Liver (tissue), 9 donors: Measurements from ENCODE around the gene PIP4K2C. TPM values are rescaled to one million over a fixed set of nuclear protein-coding genes. Genes with fewer than 3 reads are reported as not detected.

Source experiments
- DNase-seq: peaks from one replicate; pipeline ENCODE4 v3.0.0-alpha.2; 2017; ENCODE audit warnings: low spot score
- H3K27ac ChIP-seq, 2 donors: one replicate each; pipeline ENCODE4 v1.7.0; 2013; ENCODE audit warnings: inconsistent platforms in 2 of 2, low read length in 2 of 2, control low read depth in 1 of 2, low read depth in 1 of 2, mild to moderate bottlenecking in 1 of 2
- H3K27me3 ChIP-seq, 4 donors: one replicate each; pipeline versions ENCODE4 v1.6.1 to v1.7.0; 2013; ENCODE audit warnings: low read length in 3 of 4, inconsistent platforms in 1 of 4, mild to moderate bottlenecking in 1 of 4, moderate library complexity in 1 of 4; ENCODE audit not compliant: control insufficient read depth in 4 of 4, insufficient read depth in 4 of 4
- H3K36me3 ChIP-seq, 4 donors: one replicate each; pipeline versions ENCODE4 v1.6.1 to v1.7.0; 2013; ENCODE audit warnings: low read length in 3 of 4, mild to moderate bottlenecking in 3 of 4, low read depth in 1 of 4, moderate library complexity in 1 of 4; ENCODE audit not compliant: control insufficient read depth in 4 of 4, insufficient read depth in 3 of 4
- H3K4me1 ChIP-seq, 4 donors: one replicate each; pipeline versions ENCODE4 v1.6.1 to v1.7.0; 2013; ENCODE audit warnings: low read length in 3 of 4, mild to moderate bottlenecking in 3 of 4, moderate library complexity in 1 of 4; ENCODE audit not compliant: control insufficient read depth in 4 of 4, insufficient read depth in 4 of 4
- H3K4me3 ChIP-seq, 3 donors: one replicate each; pipeline versions ENCODE4 v1.6.1 to v1.7.0; 2013; ENCODE audit warnings: low read length in 3 of 3, control low read depth in 1 of 3, low read depth in 1 of 3, mild to moderate bottlenecking in 1 of 3
- H3K9ac ChIP-seq, 2 donors: one replicate each; pipeline ENCODE4 v1.7.0; 2013; ENCODE audit warnings: low read length in 2 of 2, mild to moderate bottlenecking in 2 of 2, moderate library complexity in 2 of 2, control low read depth in 1 of 2, low read depth in 1 of 2
- H3K9me3 ChIP-seq, 4 donors: one replicate each; pipeline versions ENCODE4 v1.6.1 to v1.7.0; 2013; ENCODE audit warnings: low read length in 3 of 4; ENCODE audit not compliant: control insufficient read depth in 4 of 4
- ATF3 ChIP-seq: IDR thresholded peaks from 2 replicates; pipeline ENCODE4 v1.6.1; 2016; ENCODE audit warnings: antibody characterized with exemption
- CTCF ChIP-seq: fragments of 150-350 bp; IDR thresholded peaks from 2 replicates; pipeline ENCODE4 v1.5.1; 2017; ENCODE audit warnings: improper control_type of control experiment, low read depth, low read length; ENCODE audit not compliant: missing input control
- EGR1 ChIP-seq, 2 donors: IDR thresholded peaks; 2 replicates each; pipeline ENCODE4 v1.6.1; 2016 to 2018; ENCODE audit warnings: antibody characterized with exemption in 2 of 2, low read depth in 2 of 2
- FOXA1 ChIP-seq: IDR thresholded peaks from 2 replicates; pipeline ENCODE4 v1.6.1; 2016; ENCODE audit warnings: antibody characterized with exemption
- FOXA2 ChIP-seq: IDR thresholded peaks from 2 replicates; pipeline ENCODE4 v1.6.1; 2016; ENCODE audit warnings: antibody characterized with exemption
- GABPA ChIP-seq, 2 donors: IDR thresholded peaks in 1 of 2; conservative IDR thresholded peaks in 1 of 2; 2 replicates each; pipeline ENCODE4 v1.6.1; 2016; ENCODE audit warnings: antibody characterized with exemption in 2 of 2, mild to moderate bottlenecking in 1 of 2, moderate library complexity in 1 of 2
- HNF4A ChIP-seq, 2 donors: conservative IDR thresholded peaks; 2 replicates each; pipeline ENCODE4 v1.6.1; 2016; ENCODE audit warnings: antibody characterized with exemption in 2 of 2, mild to moderate bottlenecking in 2 of 2
- HNF4G ChIP-seq: IDR thresholded peaks from 2 replicates; pipeline ENCODE4 v1.6.1; 2016; ENCODE audit warnings: antibody characterized with exemption
- JUND ChIP-seq, 2 donors: IDR thresholded peaks; 2 replicates each; pipeline ENCODE4 v1.6.1; 2016; ENCODE audit warnings: antibody characterized with exemption in 2 of 2
- MAX ChIP-seq: IDR thresholded peaks from 2 replicates; pipeline ENCODE4 v1.6.1; 2016; ENCODE audit warnings: antibody characterized with exemption
- NR2F2 ChIP-seq: IDR thresholded peaks from 2 replicates; pipeline ENCODE4 v1.6.1; 2016; ENCODE audit warnings: antibody characterized with exemption
- RAD21 ChIP-seq, 2 donors: IDR thresholded peaks; 2 replicates each; pipeline ENCODE4 v1.6.1; 2016; ENCODE audit warnings: antibody characterized with exemption in 2 of 2, mild to moderate bottlenecking in 2 of 2
- REST ChIP-seq: IDR thresholded peaks from 2 replicates; pipeline ENCODE4 v1.6.1; 2016; ENCODE audit warnings: antibody characterized with exemption, mild to moderate bottlenecking
- RXRA ChIP-seq, 2 donors: IDR thresholded peaks; 2 replicates each; pipeline ENCODE4 v1.6.1; 2017 to 2018; ENCODE audit warnings: antibody characterized with exemption in 2 of 2, mild to moderate bottlenecking in 1 of 2
- SP1 ChIP-seq: IDR thresholded peaks from 2 replicates; pipeline ENCODE4 v1.6.1; 2018; ENCODE audit warnings: antibody characterized with exemption, mild to moderate bottlenecking
- TAF1 ChIP-seq: conservative IDR thresholded peaks from 2 replicates; pipeline ENCODE4 v1.6.1; 2016; ENCODE audit warnings: antibody characterized with exemption, mild to moderate bottlenecking
- YY1 ChIP-seq: IDR thresholded peaks from 2 replicates; pipeline ENCODE4 v1.6.1; 2016; ENCODE audit warnings: antibody characterized with exemption, mild to moderate bottlenecking
- ZBTB33 ChIP-seq: IDR thresholded peaks from 2 replicates; pipeline ENCODE4 v1.6.1; 2016; ENCODE audit warnings: antibody characterized with exemption
- WGBS: extraction: QIAGEN DNeasy Blood & Tissue Kit; methylation state at CpG from one replicate; pipeline ENCODE4 v1.1.7; 2013; 5-methylcytosine and 5-hydroxymethylcytosine counted together
- polyA plus RNA-seq, 2 donors: library from polyadenylated mRNA; stranded (reverse) in 1 of 2; unstranded in 1 of 2; fragments of 200-250 nt in 1 of 2; fragments of >200 nt in 1 of 2; fragmentation: Nextera tagmentation in 1 of 2; extraction: Ambion mirVana in 1 of 2; gene quantifications; one replicate each; pipeline versions ENCODE4 v1.2.1 to v1.2.3, GENCODE V29; 2013 to 2015
- total RNA-seq, 2 donors: library from RNA; depleted of rRNA; stranded (reverse); fragments of >200 nt; gene quantifications; one replicate each; pipeline ENCODE4 v1.2.3, GENCODE V29; 2014
- donor health status: healthy.
- donor health status: healthy.
- donor health status: healthy.
- donor health status: healthy.
- donor health status: healthy.

Gene PIP4K2C
- total and polyA plus RNA-seq, 4 donors, result 6.5 to 11.9 (median 9.4) TPM

GRCh38 chr12:57548013-57548315 lies 43.0 kb upstream of the PIP4K2C start:
- no peak for DNase-seq
- Histone ChIP-seq H3K9me3 (no peaks in the 10 kb centered on the region), H3K36me3 (no peaks in the 10 kb centered on the region), H3K9ac (no peak overlapping the region), H3K4me3 (no peak overlapping the region), H3K4me1 (peaks cover 6 to 15% (median 10%) of the 10 kb centered on the region in 4 donors), H3K27me3 (peaks cover 0 to 12% (median 2%) of the 10 kb centered on the region in 4 donors), H3K27ac (no peak overlapping the region)
- WGBS, result 95% methylated on average over 2 of the region's 2 CpGs
- no peak for TF ChIP-seq RAD21 (IDR thresholded peaks at IDR 0.05)
- no peak for TF ChIP-seq HNF4G
- no peak for TF ChIP-seq REST
- no peak for TF ChIP-seq YY1
- TF ChIP-seq RXRA (IDR thresholded peaks at IDR 0.05), result no peak
- TF ChIP-seq GABPA (IDR thresholded peaks at IDR 0.05 in 1 of 2, conservative IDR thresholded peaks at IDR 0.05 in 1 of 2), result no peak
- no peak for TF ChIP-seq HNF4A (conservative IDR thresholded peaks at IDR 0.05)
- no peak for TF ChIP-seq ATF3
- no peak for TF ChIP-seq JUND (IDR thresholded peaks at IDR 0.05)
- no peak for TF ChIP-seq ZBTB33
- TF ChIP-seq CTCF, result no peak
- TF ChIP-seq EGR1 (IDR thresholded peaks at IDR 0.05; ENCODE audit: low read depth in 2 of 2), result no peak
- TF ChIP-seq TAF1, result no peak
- TF ChIP-seq FOXA1, result no peak
- no peak for TF ChIP-seq MAX
- TF ChIP-seq NR2F2, result no peak
- no peak for TF ChIP-seq SP1

GRCh38 chr12:57548488-57548887 lies 42.5 kb upstream of the PIP4K2C start:
- peaks cover 0 to 12% (median 2%) of the 10 kb centered on the region in 4 donors for H3K27me3 ChIP-seq
- no peak overlapping the region for H3K4me3 ChIP-seq
- no peak for DNase-seq
- WGBS, result 43% methylated on average over 2 of the region's 2 CpGs
- no peak overlapping the region for H3K27ac ChIP-seq
- no peaks in the 10 kb centered on the region for H3K36me3 ChIP-seq
- TF ChIP-seq FOXA2 (no peak), HNF4G (no peak), RAD21 (IDR thresholded peaks at IDR 0.05) (no peak), FOXA1 (no peak), YY1 (no peak)
- H3K4me1 ChIP-seq, result peaks cover 6 to 15% (median 10%) of the 10 kb centered on the region in 4 donors
- no peak overlapping the region for H3K9ac ChIP-seq
- no peaks in the 10 kb centered on the region for H3K9me3 ChIP-seq
